Measurements from ENCODE around the gene TAF1C. TPM values are rescaled to one million over a fixed set of nuclear protein-coding genes. Genes with fewer than 3 reads are reported as not detected.

TAF1C gene
- total and polyA plus RNA-seq, 10 of the 15 experiments (the other 5 are each of a cell fraction or from before 2014, with no cell fraction given) = 0.98 to 40.1 (median 15.4) TPM

- TF ChIP-seq PBX3 (IDR thresholded peaks at IDR 0.05; ENCODE audit: insufficient replicate concordance, low read depth, low read length) = peak; percentile 87
- no peak for TF ChIP-seq GABPA (IDR thresholded peaks at IDR 0.05; ENCODE audit: low read depth)
- TF ChIP-seq ETV6 (conservative IDR thresholded peaks at IDR 0.05 in 1 of 2, IDR thresholded peaks at IDR 0.05 in 1 of 2; ENCODE audit: borderline replicate concordance in 1 of 2, low read depth in 1 of 2) = no peak
- TF ChIP-seq SREBF2 (IDR thresholded peaks at IDR 0.05; ENCODE audit: low read length) = no peak
- TF ChIP-seq NFYB (IDR thresholded peaks at IDR 0.05; ENCODE audit: insufficient read depth, low read depth, low read length) = peak; percentile 69; the same call in 1 of the 2 replicates
- no peak for TF ChIP-seq ZNF207 (IDR thresholded peaks at IDR 0.05; ENCODE audit: borderline replicate concordance)
- TF ChIP-seq ZBTB4 (CRISPR knock-in tag; IDR thresholded peaks at IDR 0.05) = no peak
- no peak for TF ChIP-seq NKRF (conservative IDR thresholded peaks at IDR 0.05)
These were observed 4.0 kb upstream of the TAF1C start, which contains the start of gene ADAD2 (continued) for GRCh38 chr16:84190731-84191388.
